Keratinocyte (primary cell): ENCODE results near the gene ACADL. TPM values are rescaled to one million over a fixed set of nuclear protein-coding genes. Genes with fewer than 3 reads are reported as not detected.

Experiments used
- DNase-seq: peaks from one replicate; pipeline ENCODE4 v3.0.0-alpha.2; 2011; ENCODE audit warnings: low read depth, missing footprints, low spot score
- FAIRE-seq: peaks from 2 replicates; lab custom pipeline; 2011; peaks lifted over from hg19 to GRCh38; lab: Jason Lieb, UNC
- H2AFZ ChIP-seq: 2 replicates; pipeline ENCODE4 v1.6.0; 2012; ENCODE audit warnings: low read length, control low read depth, inconsistent platforms; ENCODE audit not compliant: control insufficient read depth
- H3K27ac ChIP-seq: 2 replicates; pipeline ENCODE4 v1.5.1; 2011; ENCODE audit warnings: low read length; ENCODE audit not compliant: control insufficient read depth, insufficient read depth
- H3K27me3 ChIP-seq: 3 replicates; pipeline ENCODE4 v1.6.0; 2011; ENCODE audit warnings: low read length; ENCODE audit not compliant: control insufficient read depth, insufficient read depth; ENCODE audit errors: extremely low read depth
- H3K36me3 ChIP-seq, 2 experiments: 2 replicates in 1 of 2; 3 replicates in 1 of 2; pipeline ENCODE4 v1.5.1; 2011; ENCODE audit warnings: low read length in 2 of 2, mild to moderate bottlenecking in 1 of 2; ENCODE audit not compliant: control insufficient read depth in 2 of 2, insufficient read depth in 2 of 2; ENCODE audit errors: extremely low read depth in 1 of 2
- H3K4me1 ChIP-seq: 3 replicates; pipeline ENCODE4 v1.5.1; 2011; ENCODE audit warnings: low read length; ENCODE audit not compliant: control insufficient read depth, insufficient read depth; ENCODE audit errors: extremely low read depth
- H3K4me2 ChIP-seq: 3 replicates; pipeline ENCODE4 v1.6.0; 2011; ENCODE audit warnings: low read depth, low read length; ENCODE audit not compliant: control insufficient read depth, insufficient read depth; ENCODE audit errors: extremely low read depth
- H3K4me3 ChIP-seq, 3 experiments: fragments of 200-600 bp in 1 of 3; sonication (generic) in 1 of 3; 2 replicates in 2 of 3; 3 replicates in 1 of 3; pipeline ENCODE4 v1.5.1; 2011 to 2016; ENCODE audit warnings: low read length in 3 of 3, mild to moderate bottlenecking in 3 of 3, control low read depth in 2 of 3, inconsistent platforms in 1 of 3, low read depth in 1 of 3, mixed read lengths in 1 of 3, mixed run types in 1 of 3, moderate library complexity in 1 of 3; ENCODE audit not compliant: control insufficient read depth in 2 of 3, insufficient read depth in 2 of 3; ENCODE audit errors: extremely low read depth in 1 of 3
- H3K79me2 ChIP-seq: 2 replicates; pipeline ENCODE4 v1.6.0; 2012; ENCODE audit warnings: low read length; ENCODE audit not compliant: control insufficient read depth, insufficient read depth
- H3K9ac ChIP-seq: 3 replicates; pipeline ENCODE4 v1.6.0; 2011; ENCODE audit warnings: low read length; ENCODE audit not compliant: control insufficient read depth, insufficient read depth; ENCODE audit errors: extremely low read depth
- H3K9me1 ChIP-seq: 3 replicates; pipeline ENCODE4 v1.6.0; 2011; ENCODE audit warnings: low read length; ENCODE audit not compliant: control insufficient read depth, insufficient read depth; ENCODE audit errors: extremely low read depth
- H3K9me3 ChIP-seq: 2 replicates; pipeline ENCODE4 v1.5.1; 2012; ENCODE audit warnings: low read depth, low read length; ENCODE audit not compliant: control insufficient read depth
- H4K20me1 ChIP-seq: 3 replicates; pipeline ENCODE4 v1.6.0; 2011; ENCODE audit warnings: low read length; ENCODE audit not compliant: control insufficient read depth, insufficient read depth; ENCODE audit errors: extremely low read depth
- CTCF ChIP-seq, 3 experiments: IDR thresholded peaks in 1 of 3; conservative IDR thresholded peaks in 1 of 3; optimal IDR thresholded peaks in 1 of 3; 2 replicates in 2 of 3; 3 replicates in 1 of 3; pipeline versions ENCODE3 to v1.5.1; 2011; ENCODE audit warnings: low read length in 3 of 3, mild to moderate bottlenecking in 3 of 3, moderate library complexity in 2 of 3, control low read depth in 1 of 3, inconsistent platforms in 1 of 3; ENCODE audit not compliant: insufficient read depth in 2 of 3; ENCODE audit errors: extremely low read depth in 1 of 3
- EZH2 ChIP-seq: IDR thresholded peaks from one replicate; pipeline ENCODE4 v1.6.1; 2012; ENCODE audit warnings: inconsistent platforms, mild to moderate bottlenecking, low read length, moderate library complexity
- dilution Hi-C: fragments of 300-500 bp; cut with MboI; formaldehyde crosslinking; loops from one replicate; pipeline ENCODE4 v1.7.0; 2020; ENCODE audit warnings: low sequenced_read_pairs; ENCODE audit not compliant: extremely low pct_ligation_motif_present
- polyA plus RNA-seq, 5 experiments: library from polyadenylated mRNA; depleted of rRNA in 3 of 5; stranded (reverse) in 3 of 5; stranded (forward) in 1 of 5; unstranded in 1 of 5; fragments of >200 nt; gene quantifications; 1 replicate in 1 of 5; 2 replicates in 3 of 5; 3 replicates in 1 of 5; pipeline versions ENCODE4 v1.2.1 to v1.2.3, GENCODE V29; 2011 to 2012; ENCODE audit warnings: missing spikeins in 2 of 5, low read depth in 1 of 5, low replicate concordance in 1 of 5

The ACADL gene
- polyA plus RNA-seq, 1 donor (not counting 4 experiments of a cell fraction or from before 2014, with no cell fraction given): 0.10 TPM

- H3K4me2 ChIP-seq: peak overlapping the region; percentile 92
- peak overlapping the region; percentile 72 to 92 (median 80) for H3K4me3 ChIP-seq
- TF ChIP-seq EZH2: no peak
- no peak for TF ChIP-seq CTCF (optimal IDR thresholded peaks at IDR 0.05 in 1 of 3, IDR thresholded peaks at IDR 0.05 in 1 of 3, conservative IDR thresholded peaks at IDR 0.05 in 1 of 3; ENCODE audit: extremely low read depth in 1 of 3, insufficient read depth in 2 of 3, low read length in 3 of 3)
- no peaks in the 10 kb centered on the region for H4K20me1 ChIP-seq
- no peak for DNase-seq
- peaks cover 11% of the 10 kb centered on the region for H3K79me2 ChIP-seq
- H3K9me1 ChIP-seq: no peaks in the 10 kb centered on the region
- FAIRE-seq: peak; percentile 51
- peaks cover 12% of the 10 kb centered on the region for H3K4me1 ChIP-seq
- peak overlapping the region; percentile 90 for H2AFZ ChIP-seq
- no peaks in the 10 kb centered on the region for H3K36me3 ChIP-seq
- H3K27me3 ChIP-seq: no peaks in the 10 kb centered on the region
- peak overlapping the region; percentile 96 for H3K9ac ChIP-seq
- peak overlapping the region; percentile 95 for H3K27ac ChIP-seq
- H3K9me3 ChIP-seq: no peaks in the 10 kb centered on the region
- dilution Hi-C loops: no loop called here
Measured at GRCh38 chr2:210169516-210170195, 55.6 kb downstream of the ACADL start.

GRCh38 chr2:210167227-210167626 is 58.0 kb downstream of the ACADL start:
- Histone ChIP-seq H3K27me3 (no peaks in the 10 kb centered on the region), H3K4me3 (no peak overlapping the region), H3K36me3 (no peaks in the 10 kb centered on the region), H3K27ac (no peak overlapping the region), H3K4me1 (peaks cover 11% of the 10 kb centered on the region), H2AFZ (no peak overlapping the region), H3K9ac (no peak overlapping the region), H3K9me3 (no peaks in the 10 kb centered on the region), H4K20me1 (no peaks in the 10 kb centered on the region), H3K9me1 (no peaks in the 10 kb centered on the region), H3K4me2 (peak overlapping the region; percentile 23), H3K79me2 (peaks cover 11% of the 10 kb centered on the region)
- FAIRE-seq (no peak), DNase-seq (no peak)
- dilution Hi-C loops: no loop called here
- TF ChIP-seq CTCF (optimal IDR thresholded peaks at IDR 0.05 in 1 of 3, IDR thresholded peaks at IDR 0.05 in 1 of 3, conservative IDR thresholded peaks at IDR 0.05 in 1 of 3; ENCODE audit: extremely low read depth in 1 of 3, insufficient read depth in 2 of 3, low read length in 3 of 3) (no peak), EZH2 (no peak)
